ENCODE measurements around the gene MCM10. TPM values are rescaled to one million over a fixed set of nuclear protein-coding genes. Genes with fewer than 3 reads are reported as not detected.

Gene MCM10
- total RNA-seq, 1 donor from 2014 or later: 5.0 TPM

DNA sequence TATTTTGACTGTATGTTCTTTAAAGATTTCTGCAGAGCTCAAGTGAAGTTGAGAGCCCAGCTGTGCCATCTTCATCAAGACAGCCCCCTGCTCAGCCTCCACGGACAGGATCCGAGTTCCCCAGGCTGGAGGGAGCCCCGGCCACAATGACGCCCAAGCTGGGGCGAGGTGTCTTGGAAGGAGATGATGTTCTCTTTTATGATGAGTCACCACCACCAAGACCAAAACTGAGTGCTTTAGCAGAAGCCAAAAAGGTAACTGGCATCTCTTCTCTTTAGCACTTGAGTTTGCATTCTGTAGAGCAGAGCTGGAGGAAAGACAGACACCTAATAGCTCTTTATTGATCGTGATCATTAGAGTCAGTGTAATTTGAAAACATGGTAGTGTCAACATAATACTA, 33.7 kb downstream of the MCM10 start:
- DNase-seq: no peak
- Mint-ChIP-seq H3K4me3 (ENCODE audit: unreplicated experiment) (no peak overlapping the region), H3K4me1 (ENCODE audit: low read depth, unreplicated experiment) (no peaks in the 10 kb centered on the region), H3K27me3 (ENCODE audit: unreplicated experiment) (no peaks in the 10 kb centered on the region), H3K27ac (ENCODE audit: unreplicated experiment) (no peak overlapping the region), H3K36me3 (ENCODE audit: unreplicated experiment) (no peaks in the 10 kb centered on the region), H3K9me3 (ENCODE audit: unreplicated experiment) (no peaks in the 10 kb centered on the region)
- no peak for TF ChIP-seq CTCF (IDR thresholded peaks at IDR 0.05; ENCODE audit: partially characterized antibody, unreplicated experiment)

DNA sequence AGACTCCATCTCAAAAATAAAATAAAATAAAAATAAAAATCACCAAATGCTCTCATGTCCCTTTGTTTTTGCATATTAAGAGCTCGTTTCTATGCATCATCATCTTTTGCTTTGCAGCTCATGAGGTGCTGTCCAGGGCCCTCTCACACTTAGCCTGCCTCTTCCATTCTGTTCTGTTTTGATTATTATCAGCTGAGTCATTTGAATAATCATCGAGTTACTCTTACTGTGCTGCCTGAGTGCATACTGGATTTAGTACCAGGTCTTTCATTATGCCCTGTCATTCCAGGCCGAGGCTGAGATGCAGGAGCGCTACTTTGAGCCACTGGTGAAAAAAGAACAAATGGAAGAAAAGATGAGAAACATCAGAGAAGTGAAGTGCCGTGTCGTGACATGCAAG, 39.8 kb downstream of the MCM10 start:
- Mint-ChIP-seq H3K36me3 (ENCODE audit: unreplicated experiment) (no peaks in the 10 kb centered on the region), H3K4me1 (ENCODE audit: low read depth, unreplicated experiment) (no peaks in the 10 kb centered on the region), H3K9me3 (ENCODE audit: unreplicated experiment) (no peaks in the 10 kb centered on the region), H3K27me3 (ENCODE audit: unreplicated experiment) (peaks cover 2% of the 10 kb centered on the region), H3K27ac (ENCODE audit: unreplicated experiment) (no peak overlapping the region), H3K4me3 (ENCODE audit: unreplicated experiment) (no peak overlapping the region)
- no peak for TF ChIP-seq CTCF (IDR thresholded peaks at IDR 0.05; ENCODE audit: partially characterized antibody, unreplicated experiment)
- DNase-seq: no peak

- Mint-ChIP-seq H3K27ac (ENCODE audit: unreplicated experiment) (no peak overlapping the region), H3K36me3 (ENCODE audit: unreplicated experiment) (no peaks in the 10 kb centered on the region), H3K9me3 (ENCODE audit: unreplicated experiment) (no peaks in the 10 kb centered on the region), H3K4me3 (ENCODE audit: unreplicated experiment) (no peak overlapping the region), H3K4me1 (ENCODE audit: low read depth, unreplicated experiment) (no peaks in the 10 kb centered on the region), H3K27me3 (ENCODE audit: unreplicated experiment) (peaks cover 2% of the 10 kb centered on the region)
- DNase-seq: no peak
- TF ChIP-seq CTCF (IDR thresholded peaks at IDR 0.05; ENCODE audit: partially characterized antibody, unreplicated experiment): no peak
Measured at GRCh38 chr10:13206091-13206490, 44.7 kb downstream of the MCM10 start.

GRCh38 chr10:13206546-13207443, 45.4 kb downstream of the MCM10 start:
- H3K36me3 Mint-ChIP-seq (ENCODE audit: unreplicated experiment): no peaks in the 10 kb centered on the region
- no peaks in the 10 kb centered on the region for H3K4me1 Mint-ChIP-seq (ENCODE audit: low read depth, unreplicated experiment)
- H3K9me3 Mint-ChIP-seq (ENCODE audit: unreplicated experiment): no peaks in the 10 kb centered on the region
- no peak overlapping the region for H3K4me3 Mint-ChIP-seq (ENCODE audit: unreplicated experiment)
- no peak for DNase-seq
- no peak overlapping the region for H3K27ac Mint-ChIP-seq (ENCODE audit: unreplicated experiment)
- TF ChIP-seq CTCF (IDR thresholded peaks at IDR 0.05; ENCODE audit: partially characterized antibody, unreplicated experiment): peak; percentile 43
- peaks cover 2% of the 10 kb centered on the region for H3K27me3 Mint-ChIP-seq (ENCODE audit: unreplicated experiment)

DNA sequence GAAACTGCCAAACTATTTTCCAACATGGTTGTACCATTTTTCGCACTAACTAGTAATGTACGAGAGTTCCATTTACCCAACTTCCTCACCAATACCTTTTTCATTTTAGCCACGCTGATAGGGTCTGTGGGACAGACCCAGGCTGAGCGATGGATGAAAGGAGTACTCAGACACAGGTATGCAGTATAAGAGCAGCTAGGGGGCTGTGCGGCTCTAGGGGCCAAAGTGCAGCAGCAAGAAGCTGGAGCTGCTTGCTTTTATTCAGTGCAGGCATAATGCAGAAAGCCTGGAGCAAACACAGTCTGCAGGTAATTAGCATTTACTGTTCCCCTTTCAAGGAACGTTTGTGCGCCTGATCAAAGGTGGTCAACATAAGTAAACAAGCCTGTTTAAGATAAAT, 51.8 kb downstream of the MCM10 start:
- DNase-seq: no peak
- TF ChIP-seq CTCF (IDR thresholded peaks at IDR 0.05; ENCODE audit: partially characterized antibody, unreplicated experiment): no peak
- peaks cover 2% of the 10 kb centered on the region for H3K9me3 Mint-ChIP-seq (ENCODE audit: unreplicated experiment)
- no peaks in the 10 kb centered on the region for H3K36me3 Mint-ChIP-seq (ENCODE audit: unreplicated experiment)
- no peak overlapping the region for H3K27ac Mint-ChIP-seq (ENCODE audit: unreplicated experiment)
- no peak overlapping the region for H3K4me3 Mint-ChIP-seq (ENCODE audit: unreplicated experiment)
- no peaks in the 10 kb centered on the region for H3K4me1 Mint-ChIP-seq (ENCODE audit: low read depth, unreplicated experiment)
- peaks cover 3% of the 10 kb centered on the region for H3K27me3 Mint-ChIP-seq (ENCODE audit: unreplicated experiment)
